Stimulated activated naive CD8-positive, alpha-beta T cell treated with anti-CD3 and anti-CD28 coated beads, Interleukin-15, Interleukin-2, amounts not matched to agents 100 ng/mL and 50 ng/mL, for 24 hours (primary cell): Measurements from ENCODE around the gene TUBB6.

Experiments used
- H3K27ac Mint-ChIP-seq: one replicate; pipeline ENCODE4 v1.8.0; 2021; ENCODE audit warnings: mild to moderate bottlenecking, mixed read lengths
- H3K27me3 Mint-ChIP-seq: one replicate; pipeline ENCODE4 v1.8.0; 2021; ENCODE audit warnings: mixed read lengths
- H3K36me3 Mint-ChIP-seq: one replicate; pipeline ENCODE4 v1.8.0; 2021; ENCODE audit warnings: low read depth, mixed read lengths
- H3K4me1 Mint-ChIP-seq: one replicate; pipeline ENCODE4 v1.8.0; 2021; ENCODE audit warnings: low read depth, mixed read lengths
- H3K4me3 Mint-ChIP-seq: one replicate; pipeline ENCODE4 v1.8.0; 2021; ENCODE audit warnings: mild to moderate bottlenecking, mixed read lengths
- H3K9me3 Mint-ChIP-seq: one replicate; pipeline ENCODE4 v1.8.0; 2021; ENCODE audit warnings: mixed read lengths

TUBB6 gene

GRCh38 chr18:12307701-12308385, at the start of gene TUBB6:
Gene TUBB6, plus strand, starts transcription at chr18:12308241. Its CDS starts 52 bp downstream, at chr18:12308293.
- Mint-ChIP-seq H3K4me1 (peaks cover 16% of the 10 kb centered on the region), H3K27ac (no peak within 1 kb of the TSS), H3K9me3 (peaks cover 6% of the 10 kb centered on the region), H3K36me3 (peaks cover 16% of the 10 kb centered on the region), H3K27me3 (peaks cover 50% of the 10 kb centered on the region), H3K4me3 (peak within 1 kb of the TSS; percentile 75)

- Mint-ChIP-seq H3K36me3 (no peaks in the 10 kb centered on the region), H3K27ac (no peak overlapping the region), H3K9me3 (no peaks in the 10 kb centered on the region), H3K4me3 (no peak overlapping the region), H3K4me1 (no peaks in the 10 kb centered on the region), H3K27me3 (peaks cover 19% of the 10 kb centered on the region)
These were observed 49.0 kb upstream of the TUBB6 start for GRCh38 chr18:12258719-12259705.

- Mint-ChIP-seq H3K4me1 (no peaks in the 10 kb centered on the region), H3K4me3 (no peak overlapping the region), H3K36me3 (no peaks in the 10 kb centered on the region), H3K9me3 (no peaks in the 10 kb centered on the region), H3K27ac (no peak overlapping the region), H3K27me3 (peaks cover 13% of the 10 kb centered on the region)
These were observed 45.3 kb upstream of the TUBB6 start for GRCh38 chr18:12262748-12263147.

- no peaks in the 10 kb centered on the region for H3K9me3 Mint-ChIP-seq
- H3K4me1 Mint-ChIP-seq, result no peaks in the 10 kb centered on the region
These were observed 43.2 kb upstream of the TUBB6 start for GRCh38 chr18:12264864-12265263.

GRCh38 chr18:12271376-12272235, 36.4 kb upstream of the TUBB6 start:
- Mint-ChIP-seq H3K27ac (peak overlapping the region; percentile 36), H3K9me3 (no peaks in the 10 kb centered on the region)

More at GRCh38 chr18:12264864-12265263, 43.2 kb upstream of the TUBB6 start:
- H3K4me3 Mint-ChIP-seq, result no peak overlapping the region
- H3K27me3 Mint-ChIP-seq, result peaks cover 13% of the 10 kb centered on the region
- H3K27ac Mint-ChIP-seq, result no peak overlapping the region
- no peaks in the 10 kb centered on the region for H3K36me3 Mint-ChIP-seq

GRCh38 chr18:12274793-12275192, 33.2 kb upstream of the TUBB6 start:
- no peaks in the 10 kb centered on the region for H3K4me1 Mint-ChIP-seq
- no peak overlapping the region for H3K4me3 Mint-ChIP-seq
- no peaks in the 10 kb centered on the region for H3K9me3 Mint-ChIP-seq
- H3K27me3 Mint-ChIP-seq, result peaks cover 3% of the 10 kb centered on the region
- no peak overlapping the region for H3K27ac Mint-ChIP-seq
- H3K36me3 Mint-ChIP-seq, result no peaks in the 10 kb centered on the region

More at GRCh38 chr18:12271376-12272235, 36.4 kb upstream of the TUBB6 start:
- Mint-ChIP-seq H3K4me3 (peak overlapping the region; percentile 65), H3K27me3 (peaks cover 3% of the 10 kb centered on the region), H3K4me1 (no peaks in the 10 kb centered on the region), H3K36me3 (no peaks in the 10 kb centered on the region)

GRCh38 chr18:12276736-12277554, 31.1 kb upstream of the TUBB6 start:
- Mint-ChIP-seq H3K27me3 (peaks cover 3% of the 10 kb centered on the region), H3K27ac (no peak overlapping the region), H3K4me3 (no peak overlapping the region), H3K4me1 (no peaks in the 10 kb centered on the region), H3K9me3 (no peaks in the 10 kb centered on the region), H3K36me3 (no peaks in the 10 kb centered on the region)

GRCh38 chr18:12278215-12278671, 29.8 kb upstream of the TUBB6 start:
- H3K27me3 Mint-ChIP-seq, result peaks cover 7% of the 10 kb centered on the region
- no peaks in the 10 kb centered on the region for H3K36me3 Mint-ChIP-seq
- no peak overlapping the region for H3K27ac Mint-ChIP-seq
- no peaks in the 10 kb centered on the region for H3K4me1 Mint-ChIP-seq
- no peak overlapping the region for H3K4me3 Mint-ChIP-seq
- H3K9me3 Mint-ChIP-seq, result no peaks in the 10 kb centered on the region

GRCh38 chr18:12278741-12279682, 29.0 kb upstream of the TUBB6 start:
- no peaks in the 10 kb centered on the region for H3K9me3 Mint-ChIP-seq
- H3K4me1 Mint-ChIP-seq, result no peaks in the 10 kb centered on the region
- H3K27ac Mint-ChIP-seq, result no peak overlapping the region
- H3K4me3 Mint-ChIP-seq, result no peak overlapping the region
- peaks cover 10% of the 10 kb centered on the region for H3K27me3 Mint-ChIP-seq
- no peaks in the 10 kb centered on the region for H3K36me3 Mint-ChIP-seq

- H3K27me3 Mint-ChIP-seq, result peaks cover 20% of the 10 kb centered on the region
- no peak overlapping the region for H3K27ac Mint-ChIP-seq
- no peaks in the 10 kb centered on the region for H3K36me3 Mint-ChIP-seq
- H3K9me3 Mint-ChIP-seq, result no peaks in the 10 kb centered on the region
- no peak overlapping the region for H3K4me3 Mint-ChIP-seq
- no peaks in the 10 kb centered on the region for H3K4me1 Mint-ChIP-seq
These were observed 28.1 kb upstream of the TUBB6 start for GRCh38 chr18:12279781-12280531.

GRCh38 chr18:12281861-12282260, 26.2 kb upstream of the TUBB6 start:
- no peaks in the 10 kb centered on the region for H3K36me3 Mint-ChIP-seq
- H3K4me3 Mint-ChIP-seq, result no peak overlapping the region
- H3K4me1 Mint-ChIP-seq, result no peaks in the 10 kb centered on the region
- H3K27me3 Mint-ChIP-seq, result peaks cover 29% of the 10 kb centered on the region
- no peak overlapping the region for H3K27ac Mint-ChIP-seq
- no peaks in the 10 kb centered on the region for H3K9me3 Mint-ChIP-seq

- Mint-ChIP-seq H3K9me3 (no peaks in the 10 kb centered on the region), H3K36me3 (no peaks in the 10 kb centered on the region), H3K27me3 (peaks cover 33% of the 10 kb centered on the region), H3K4me3 (no peak overlapping the region), H3K4me1 (no peaks in the 10 kb centered on the region), H3K27ac (no peak overlapping the region)
These were observed 25.5 kb upstream of the TUBB6 start for GRCh38 chr18:12282442-12283039.
